ENCODE results near the gene KCNJ6. TPM values are rescaled to one million over a fixed set of nuclear protein-coding genes. Genes with fewer than 3 reads are reported as not detected.

KCNJ6 gene
- total and polyA plus RNA-seq, 7 experiments from 2014 or later: 0.01 TPM; not detected in 6

GRCh38 chr21:37788503-37788902, 127.8 kb downstream of the KCNJ6 start:
- H3K27ac Mint-ChIP-seq: no peak overlapping the region
- H3K4me3 Mint-ChIP-seq: no peak overlapping the region
- peaks cover 0 to 4% (median 0%) of the 10 kb centered on the region in 11 donors for H3K9me3 Mint-ChIP-seq
- no peaks in the 10 kb centered on the region for H3K27me3 ChIP-seq (ENCODE audit: control insufficient read depth in 2 of 2, insufficient read depth in 2 of 2, low read length in 2 of 2)
- no peak for ATAC-seq
- H3K9me3 ChIP-seq (ENCODE audit: control insufficient read depth in 2 of 3, low read length in 3 of 3): no peaks in the 10 kb centered on the region
- DNase-seq: no peak
- H3K4me1 ChIP-seq (ENCODE audit: control insufficient read depth in 2 of 2, insufficient read depth in 2 of 2, low read length in 2 of 2): no peaks in the 10 kb centered on the region
- H3K36me3 Mint-ChIP-seq: peaks cover 0 to 1% (median 0%) of the 10 kb centered on the region in 5 donors
- ChIA-PET POLR2A (no interaction called here), CTCF (no interaction called here)
- peaks cover 0 to 11% (median 7%) of the 10 kb centered on the region in 5 donors for H3K27me3 Mint-ChIP-seq
- no peak overlapping the region for H3K27ac ChIP-seq (ENCODE audit: low read depth, low read length)
- H3K4me3 ChIP-seq (ENCODE audit: low read length): no peak overlapping the region
- intact Hi-C loops (cut with micrococcal nuclease): no loop called here
- H3K4me1 Mint-ChIP-seq: peaks cover 0 to 3% (median 0%) of the 10 kb centered on the region in 7 donors
- H3K36me3 ChIP-seq (ENCODE audit: control insufficient read depth in 2 of 3, insufficient read depth in 3 of 3, low read length in 3 of 3): no peaks in the 10 kb centered on the region

GRCh38 chr21:37787456-37787855, 128.8 kb downstream of the KCNJ6 start:
- Histone ChIP-seq H3K27ac (ENCODE audit: low read depth, low read length) (no peak overlapping the region), H3K4me3 (ENCODE audit: low read length) (no peak overlapping the region), H3K9me3 (ENCODE audit: control insufficient read depth in 2 of 3, low read length in 3 of 3) (no peaks in the 10 kb centered on the region), H3K27me3 (ENCODE audit: control insufficient read depth in 2 of 2, insufficient read depth in 2 of 2, low read length in 2 of 2) (no peaks in the 10 kb centered on the region), H3K36me3 (ENCODE audit: control insufficient read depth in 2 of 3, insufficient read depth in 3 of 3, low read length in 3 of 3) (no peaks in the 10 kb centered on the region), H3K4me1 (ENCODE audit: control insufficient read depth in 2 of 2, insufficient read depth in 2 of 2, low read length in 2 of 2) (no peaks in the 10 kb centered on the region)
- DNase-seq: no peak
- peaks cover 0 to 18% (median 15%) of the 10 kb centered on the region in 5 donors for H3K27me3 Mint-ChIP-seq
- H3K9me3 Mint-ChIP-seq: peaks cover 0 to 9% (median 1%) of the 10 kb centered on the region in 11 donors
- H3K4me1 Mint-ChIP-seq: no peaks in the 10 kb centered on the region
- ATAC-seq: no peak
- H3K36me3 Mint-ChIP-seq: peaks cover 0 to 5% (median 0%) of the 10 kb centered on the region in 5 donors
- H3K4me3 Mint-ChIP-seq: no peak overlapping the region
- ChIA-PET CTCF (no interaction called here), POLR2A (no interaction called here)
- H3K27ac Mint-ChIP-seq: no peak overlapping the region
- intact Hi-C loops (cut with micrococcal nuclease): no loop called here

GRCh38 chr21:37784591-37785318, 131.5 kb downstream of the KCNJ6 start:
- no peaks in the 10 kb centered on the region for H3K4me1 Mint-ChIP-seq

GRCh38 chr21:37783016-37783415, 133.2 kb downstream of the KCNJ6 start:
- ChIA-PET POLR2A (no interaction called here), CTCF (interaction anchor here (0.6 kb wide), 1 partner anchor 1052 kb away, joined by 3 read pairs; no protein-coding TSS in a partner anchor)
- Histone ChIP-seq H3K9me3 (ENCODE audit: control insufficient read depth in 2 of 3, low read length in 3 of 3) (no peaks in the 10 kb centered on the region), H3K4me1 (ENCODE audit: control insufficient read depth in 2 of 2, insufficient read depth in 2 of 2, low read length in 2 of 2) (no peaks in the 10 kb centered on the region), H3K36me3 (ENCODE audit: control insufficient read depth in 2 of 3, insufficient read depth in 3 of 3, low read length in 3 of 3) (no peaks in the 10 kb centered on the region), H3K4me3 (ENCODE audit: low read length) (no peak overlapping the region), H3K27me3 (ENCODE audit: control insufficient read depth in 2 of 2, insufficient read depth in 2 of 2, low read length in 2 of 2) (no peaks in the 10 kb centered on the region), H3K27ac (ENCODE audit: low read depth, low read length) (no peak overlapping the region)
- Mint-ChIP-seq H3K27me3 (peaks cover 2 to 46% (median 33%) of the 10 kb centered on the region in 5 donors), H3K9me3 (peaks cover 0 to 18% (median 5%) of the 10 kb centered on the region in 11 donors), H3K27ac (no peak overlapping the region), H3K4me3 (no peak overlapping the region), H3K4me1 (no peaks in the 10 kb centered on the region), H3K36me3 (peaks cover 0 to 9% (median 0%) of the 10 kb centered on the region in 5 donors)
- ATAC-seq: no peak
- intact Hi-C loops (cut with micrococcal nuclease): no loop called here
- no peak for DNase-seq

More at GRCh38 chr21:37784591-37785318, 131.5 kb downstream of the KCNJ6 start:
- Histone ChIP-seq H3K27ac (ENCODE audit: low read depth, low read length) (no peak overlapping the region), H3K27me3 (ENCODE audit: control insufficient read depth in 2 of 2, insufficient read depth in 2 of 2, low read length in 2 of 2) (no peaks in the 10 kb centered on the region), H3K4me3 (ENCODE audit: low read length) (no peak overlapping the region), H3K4me1 (ENCODE audit: control insufficient read depth in 2 of 2, insufficient read depth in 2 of 2, low read length in 2 of 2) (no peaks in the 10 kb centered on the region), H3K9me3 (ENCODE audit: control insufficient read depth in 2 of 3, low read length in 3 of 3) (no peaks in the 10 kb centered on the region), H3K36me3 (ENCODE audit: control insufficient read depth in 2 of 3, insufficient read depth in 3 of 3, low read length in 3 of 3) (no peaks in the 10 kb centered on the region)
- ChIA-PET CTCF (no interaction called here), POLR2A (no interaction called here)
- DNase-seq: no peak
- peaks cover 0 to 9% (median 0%) of the 10 kb centered on the region in 5 donors for H3K36me3 Mint-ChIP-seq
- no peak overlapping the region for H3K4me3 Mint-ChIP-seq
- H3K9me3 Mint-ChIP-seq: peaks cover 0 to 18% (median 5%) of the 10 kb centered on the region in 11 donors
- peaks cover under 1 to 32% (median 20%) of the 10 kb centered on the region in 5 donors for H3K27me3 Mint-ChIP-seq
- no peak overlapping the region for H3K27ac Mint-ChIP-seq
- ATAC-seq: no peak
- intact Hi-C loops (cut with micrococcal nuclease): no loop called here

GRCh38 chr21:37780991-37781983, 135.0 kb downstream of the KCNJ6 start:
- Mint-ChIP-seq H3K36me3 (peaks cover 0 to 9% (median 0%) of the 10 kb centered on the region in 5 donors), H3K4me3 (no peak overlapping the region), H3K27me3 (peaks cover 2 to 52% (median 38%) of the 10 kb centered on the region in 5 donors), H3K27ac (no peak overlapping the region), H3K9me3 (peaks cover 0 to 18% (median 5%) of the 10 kb centered on the region in 11 donors), H3K4me1 (no peaks in the 10 kb centered on the region)
- CTCF ChIA-PET: no interaction called here
- no peak overlapping the region for H3K27ac ChIP-seq (ENCODE audit: low read depth, low read length)
- no peaks in the 10 kb centered on the region for H3K27me3 ChIP-seq (ENCODE audit: control insufficient read depth in 2 of 2, insufficient read depth in 2 of 2, low read length in 2 of 2)
- no peak for DNase-seq
- intact Hi-C loops (cut with micrococcal nuclease): no loop called here
- POLR2A ChIA-PET: no interaction called here
- H3K4me1 ChIP-seq (ENCODE audit: control insufficient read depth in 2 of 2, insufficient read depth in 2 of 2, low read length in 2 of 2): no peaks in the 10 kb centered on the region
- H3K9me3 ChIP-seq (ENCODE audit: control insufficient read depth in 2 of 3, low read length in 3 of 3): no peaks in the 10 kb centered on the region
- H3K4me3 ChIP-seq (ENCODE audit: low read length): no peak overlapping the region
- no peak for ATAC-seq
- no peaks in the 10 kb centered on the region for H3K36me3 ChIP-seq (ENCODE audit: control insufficient read depth in 2 of 3, insufficient read depth in 3 of 3, low read length in 3 of 3)

- Histone ChIP-seq H3K4me3 (ENCODE audit: low read length) (no peak overlapping the region), H3K9me3 (ENCODE audit: control insufficient read depth in 2 of 3, low read length in 3 of 3) (no peaks in the 10 kb centered on the region), H3K27ac (ENCODE audit: low read depth, low read length) (no peak overlapping the region), H3K36me3 (ENCODE audit: control insufficient read depth in 2 of 3, insufficient read depth in 3 of 3, low read length in 3 of 3) (no peaks in the 10 kb centered on the region), H3K4me1 (ENCODE audit: control insufficient read depth in 2 of 2, insufficient read depth in 2 of 2, low read length in 2 of 2) (no peaks in the 10 kb centered on the region), H3K27me3 (ENCODE audit: control insufficient read depth in 2 of 2, insufficient read depth in 2 of 2, low read length in 2 of 2) (no peaks in the 10 kb centered on the region)
- DNase-seq (no peak), ATAC-seq (no peak)
- CTCF ChIA-PET: no interaction called here
- Mint-ChIP-seq H3K4me3 (no peak overlapping the region), H3K36me3 (no peaks in the 10 kb centered on the region), H3K27me3 (peaks cover 3 to 32% (median 13%) of the 10 kb centered on the region in 5 donors), H3K9me3 (no peaks in the 10 kb centered on the region), H3K27ac (no peak overlapping the region), H3K4me1 (no peaks in the 10 kb centered on the region)
- POLR2A ChIA-PET: no interaction called here
- intact Hi-C loops (cut with micrococcal nuclease): loop anchor here in 1 of 2 donors (5.0 kb wide), 1 partner anchor 381 kb away; no protein-coding TSS in a partner anchor
These were observed 145.1 kb downstream of the KCNJ6 start for GRCh38 chr21:37771181-37771580.
